ENCODE measurements around the gene CYCS.

DNA sequence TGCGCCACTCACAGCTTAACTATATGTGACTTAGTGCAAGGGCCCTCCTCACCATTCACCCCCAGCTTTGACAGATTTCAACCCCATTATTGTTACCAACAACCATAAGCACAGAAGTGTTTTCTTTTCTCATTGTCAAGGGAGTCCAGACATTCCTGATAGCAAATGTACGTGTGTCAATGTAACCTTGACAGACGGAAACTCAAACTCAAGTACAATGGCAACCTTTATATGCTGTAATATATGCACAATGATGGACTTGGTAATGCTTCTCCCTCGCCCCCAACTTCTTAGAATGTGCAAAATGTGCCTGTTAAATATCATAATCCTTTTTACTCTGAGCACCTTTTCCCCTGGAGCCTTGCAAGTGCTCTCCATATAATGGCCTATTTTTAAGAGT lies 34.7 kb downstream of the CYCS start:
- TF ChIP-seq, protein P1, sequence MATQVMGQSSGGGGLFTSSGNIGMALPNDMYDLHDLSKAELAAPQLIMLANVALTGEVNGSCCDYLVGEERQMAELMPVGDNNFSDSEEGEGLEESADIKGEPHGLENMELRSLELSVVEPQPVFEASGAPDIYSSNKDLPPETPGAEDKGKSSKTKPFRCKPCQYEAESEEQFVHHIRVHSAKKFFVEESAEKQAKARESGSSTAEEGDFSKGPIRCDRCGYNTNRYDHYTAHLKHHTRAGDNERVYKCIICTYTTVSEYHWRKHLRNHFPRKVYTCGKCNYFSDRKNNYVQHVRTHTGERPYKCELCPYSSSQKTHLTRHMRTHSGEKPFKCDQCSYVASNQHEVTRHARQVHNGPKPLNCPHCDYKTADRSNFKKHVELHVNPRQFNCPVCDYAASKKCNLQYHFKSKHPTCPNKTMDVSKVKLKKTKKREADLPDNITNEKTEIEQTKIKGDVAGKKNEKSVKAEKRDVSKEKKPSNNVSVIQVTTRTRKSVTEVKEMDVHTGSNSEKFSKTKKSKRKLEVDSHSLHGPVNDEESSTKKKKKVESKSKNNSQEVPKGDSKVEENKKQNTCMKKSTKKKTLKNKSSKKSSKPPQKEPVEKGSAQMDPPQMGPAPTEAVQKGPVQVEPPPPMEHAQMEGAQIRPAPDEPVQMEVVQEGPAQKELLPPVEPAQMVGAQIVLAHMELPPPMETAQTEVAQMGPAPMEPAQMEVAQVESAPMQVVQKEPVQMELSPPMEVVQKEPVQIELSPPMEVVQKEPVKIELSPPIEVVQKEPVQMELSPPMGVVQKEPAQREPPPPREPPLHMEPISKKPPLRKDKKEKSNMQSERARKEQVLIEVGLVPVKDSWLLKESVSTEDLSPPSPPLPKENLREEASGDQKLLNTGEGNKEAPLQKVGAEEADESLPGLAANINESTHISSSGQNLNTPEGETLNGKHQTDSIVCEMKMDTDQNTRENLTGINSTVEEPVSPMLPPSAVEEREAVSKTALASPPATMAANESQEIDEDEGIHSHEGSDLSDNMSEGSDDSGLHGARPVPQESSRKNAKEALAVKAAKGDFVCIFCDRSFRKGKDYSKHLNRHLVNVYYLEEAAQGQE (IDR thresholded peaks at IDR 0.05; ENCODE audit: insufficient read depth in 1 of 2, low read depth in 2 of 2, low read length in 2 of 2) = no peak
- TF ChIP-seq POLR2AphosphoS5 (IDR thresholded peaks at IDR 0.05; ENCODE audit: low read depth, low read length) (no peak), SIN3A (IDR thresholded peaks at IDR 0.05; ENCODE audit: borderline replicate concordance, insufficient read depth, low read length) (no peak)

Data from PFSK-1 (cell line).